Prostate gland (tissue), 2 donors: ENCODE measurements around the gene MYADM. TPM values are rescaled to one million over a fixed set of nuclear protein-coding genes. Genes with fewer than 3 reads are reported as not detected.
"Not testable (repeated sequence)": the region's sequence is repeated elsewhere in the genome, so short reads cannot be mapped to it uniquely, and the experiment has no call there.

Experiments
- DNase-seq: peaks from one replicate; pipeline ENCODE4 v3.0.0-alpha.2; 2019; ENCODE audit warnings: low spot score
- H3K27ac ChIP-seq, 2 donors: fragments of 200-600 bp; sonication (generic); 2 replicates each; pipeline ENCODE4 v1.5.1; 2017 to 2019
- H3K27me3 ChIP-seq: fragments of 200-600 bp; sonication (generic); replicated peaks from 2 replicates; pipeline ENCODE4 v1.5.1; 2019; ENCODE audit not compliant: insufficient read depth
- H3K36me3 ChIP-seq, 2 donors: fragments of 200-600 bp; sonication (generic); 1 replicate in 1 of 2; 2 replicates in 1 of 2; pipeline versions ENCODE4 v1.5.1 to v1.8.1; 2017 to 2019
- H3K4me1 ChIP-seq: fragments of 200-600 bp; sonication (generic); replicated peaks from 2 replicates; pipeline ENCODE4 v1.5.1; 2019
- H3K4me3 ChIP-seq, 2 donors: fragments of 200-600 bp; sonication (generic); 2 replicates each; pipeline ENCODE4 v1.5.1; 2017 to 2019
- H3K9me3 ChIP-seq: fragments of 200-600 bp; sonication (generic); 2 replicates; pipeline ENCODE4 v1.5.1; 2017
- CTCF ChIP-seq, 4 experiments: fragments of 200-600 bp in 2 of 4; fragments of 450-650 bp in 2 of 4; sonication (generic) in 2 of 4; IDR thresholded peaks; 1 replicate in 3 of 4; 2 replicates in 1 of 4; pipeline ENCODE4 v1.5.1; 2016 to 2019; ENCODE audit warnings: antibody characterized with exemption in 4 of 4, mild to moderate bottlenecking in 2 of 4, moderate library complexity in 2 of 4
- POLR2A ChIP-seq: fragments of 450-650 bp; IDR thresholded peaks from one replicate; pipeline ENCODE4 v1.6.1; 2016; ENCODE audit warnings: antibody characterized with exemption, mild to moderate bottlenecking
- POLR2AphosphoS5 ChIP-seq: sonication (generic); formaldehyde crosslinking; IDR thresholded peaks from one replicate; pipeline ENCODE4 v1.6.1; 2017; ENCODE audit warnings: antibody characterized with exemption
- WGBS: methylation state at CpG from one replicate; pipeline ENCODE4 v1.1.5; 2018; 5-methylcytosine and 5-hydroxymethylcytosine counted together
- intact Hi-C: fragments of 100-400 bp; cut with DNase I; formaldehyde crosslinking; loops from one replicate; pipeline ENCODE4 v1.14.2; 2022
- total RNA-seq, 2 donors: library from RNA; depleted of rRNA; stranded (reverse); fragments of >200 nt; gene quantifications; one replicate each; pipeline ENCODE4 v1.1.0, GENCODE V29; 2016

Gene MYADM
- total RNA-seq, 2 donors from 2014 or later, result 56.4 to 96.3 TPM

GRCh38 chr19:53824134-53824611 lies 43.5 kb upstream of the MYADM start, which contains the start of gene NLRP12:
Gene NLRP12 (minus strand): TSS chr19:53824314. CDS start chr19:53824174, 140 bp downstream.
- 69% methylated on average over 14 of the region's 14 CpGs for WGBS
- no peak for DNase-seq
- Histone ChIP-seq H3K4me3 (no peak within 1 kb of the TSS), H3K27ac (no peak within 1 kb of the TSS), H3K36me3 (no peaks in the 10 kb centered on the region), H3K4me1 (no peaks in the 10 kb centered on the region), H3K27me3 (no peaks in the 10 kb centered on the region), H3K9me3 (no peaks in the 10 kb centered on the region)
- intact Hi-C loops, result no loop called here
- TF ChIP-seq POLR2AphosphoS5 (no peak), CTCF (IDR thresholded peaks at IDR 0.05) (no peak), POLR2A (no peak)

DNA sequence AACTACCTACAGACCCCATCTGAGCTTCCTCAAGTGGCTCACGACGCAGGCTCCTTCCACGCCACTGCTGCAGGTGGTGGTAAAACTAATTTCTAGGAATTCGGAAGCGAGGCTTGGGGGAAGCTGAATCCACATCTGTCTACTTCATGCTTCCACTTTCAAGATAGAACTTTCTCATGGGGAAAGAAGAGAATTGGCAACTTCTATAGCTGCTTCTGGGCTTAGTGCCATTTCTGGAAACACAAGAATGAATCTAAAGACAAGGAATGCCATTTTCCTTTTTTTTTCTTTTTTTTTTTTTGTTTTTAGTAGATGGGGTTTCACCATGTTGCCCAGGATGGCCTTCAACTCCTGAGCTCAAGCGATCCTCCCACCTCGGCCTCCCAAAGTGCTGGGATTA lies 40.8 kb upstream of the MYADM start:
- TF ChIP-seq CTCF (IDR thresholded peaks at IDR 0.05) (no peak), POLR2A (no peak)
- Histone ChIP-seq H3K4me1 (no peaks in the 10 kb centered on the region), H3K36me3 (no peaks in the 10 kb centered on the region), H3K27ac (no peak overlapping the region), H3K9me3 (no peaks in the 10 kb centered on the region), H3K4me3 (no peak overlapping the region), H3K27me3 (peaks cover 8% of the 10 kb centered on the region)
- intact Hi-C loops, result no loop called here
- WGBS, result 76% methylated on average over 7 of the region's 7 CpGs
- DNase-seq, result no peak

DNA sequence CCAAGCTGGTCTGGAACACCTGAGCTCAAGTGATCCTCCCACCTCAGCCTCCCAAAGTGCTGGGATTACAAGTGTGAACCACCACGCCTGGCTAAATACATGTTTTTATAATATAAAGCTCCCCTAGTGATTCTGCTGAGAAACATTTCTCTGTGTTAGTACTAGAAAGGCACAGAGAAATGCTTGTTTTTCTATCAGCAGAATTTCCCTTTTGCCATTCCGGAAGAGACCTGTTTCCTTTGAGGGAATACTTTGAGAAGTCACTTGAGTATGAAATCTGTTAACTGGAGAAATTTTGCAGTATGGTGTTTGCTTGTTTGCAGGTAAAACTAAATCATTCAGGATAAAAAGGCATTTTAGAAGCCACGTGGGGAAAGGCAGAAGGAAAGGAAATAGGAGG lies 39.2 kb upstream of the MYADM start:
- Histone ChIP-seq H3K4me1 (no peaks in the 10 kb centered on the region), H3K9me3 (no peaks in the 10 kb centered on the region), H3K36me3 (no peaks in the 10 kb centered on the region), H3K27me3 (peaks cover 8% of the 10 kb centered on the region), H3K27ac (no peak overlapping the region), H3K4me3 (no peak overlapping the region)
- no peak for DNase-seq
- intact Hi-C loops, result no loop called here
- no peak for TF ChIP-seq CTCF (IDR thresholded peaks at IDR 0.05)
- TF ChIP-seq POLR2A, result no peak
- no peak for TF ChIP-seq POLR2AphosphoS5
- WGBS, result 67% methylated on average over 3 of the region's 3 CpGs

DNA sequence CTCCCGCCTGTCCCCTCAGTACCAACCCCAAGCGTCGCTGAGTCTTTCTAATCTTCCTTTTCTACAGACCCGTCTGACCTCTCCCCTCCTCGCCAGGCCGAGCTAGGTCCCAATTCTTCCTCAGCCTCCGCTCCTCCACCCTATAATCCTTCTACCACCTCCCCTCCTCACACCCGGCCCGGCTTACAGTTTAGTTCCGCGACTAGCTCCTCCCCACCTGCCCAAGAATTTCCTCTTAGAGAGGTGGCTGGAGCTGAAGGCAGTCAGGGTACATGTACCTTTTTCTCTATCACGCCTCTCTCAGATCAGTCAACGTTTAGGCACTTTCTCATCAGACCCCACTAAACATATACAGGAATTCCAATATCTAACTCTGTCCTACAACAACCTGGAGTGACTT lies 34.8 kb upstream of the MYADM start:
- 12% methylated on average over 13 of the region's 13 CpGs for WGBS

GRCh38 chr19:53838446-53838845 lies 29.2 kb upstream of the MYADM start:
- 74% methylated on average over 5 of the region's 5 CpGs for WGBS
- H3K4me3 ChIP-seq, H3K27ac ChIP-seq, H3K9me3 ChIP-seq, H3K4me1 ChIP-seq, H3K27me3 ChIP-seq, intact Hi-C loops, DNase-seq, H3K36me3 ChIP-seq: not testable (repeated sequence)

More for the DNA sequence above, 34.8 kb upstream of the MYADM start:
- H3K4me3 ChIP-seq, H3K9me3 ChIP-seq, H3K4me1 ChIP-seq, H3K27ac ChIP-seq, H3K36me3 ChIP-seq, H3K27me3 ChIP-seq, DNase-seq, intact Hi-C loops: not testable (repeated sequence)

GRCh38 chr19:53840241-53840640 lies 27.4 kb upstream of the MYADM start:
- H3K36me3 ChIP-seq, H3K27ac ChIP-seq, H3K9me3 ChIP-seq, H3K4me3 ChIP-seq, H3K27me3 ChIP-seq, H3K4me1 ChIP-seq, intact Hi-C loops, DNase-seq: not testable (repeated sequence)
- WGBS, result 96% methylated on average over 12 of the region's 12 CpGs

GRCh38 chr19:53840914-53841313 lies 26.8 kb upstream of the MYADM start:
- DNase-seq, H3K36me3 ChIP-seq, H3K4me3 ChIP-seq, intact Hi-C loops, H3K27ac ChIP-seq, H3K4me1 ChIP-seq, H3K27me3 ChIP-seq, H3K9me3 ChIP-seq: not testable (repeated sequence)
- WGBS, result 83% methylated on average over 4 of the region's 4 CpGs
